Trophoblast cell (in vitro differentiated cells and primary cell): Measurements from ENCODE around the gene CENPQ.
A peak's percentile ranks its signal among the peaks of the same experiment; 100 is the strongest.

Experiments used
- DNase-seq, 2 donors: peaks; one replicate each; pipeline ENCODE4 v3.0.0-alpha.2; 2016
- H2AFZ ChIP-seq: 2 replicates; pipeline ENCODE4 v1.6.1; 2013; ENCODE audit warnings: low read length, moderate library complexity, mild to moderate bottlenecking; ENCODE audit not compliant: insufficient read depth, poor library complexity
- H2AK5ac ChIP-seq: 2 replicates; pipeline ENCODE4 v1.6.1; 2013; ENCODE audit warnings: mild to moderate bottlenecking, low read length
- H2BK120ac ChIP-seq: 2 replicates; pipeline ENCODE4 v1.6.1; 2013; ENCODE audit warnings: low read length, mild to moderate bottlenecking, moderate library complexity; ENCODE audit not compliant: insufficient read depth, poor library complexity
- H2BK12ac ChIP-seq: 2 replicates; pipeline ENCODE4 v1.6.1; 2013; ENCODE audit warnings: mild to moderate bottlenecking, low read length, moderate library complexity
- H2BK5ac ChIP-seq: 2 replicates; pipeline ENCODE4 v1.6.1; 2013; ENCODE audit warnings: low read length, low read depth, moderate library complexity, mild to moderate bottlenecking; ENCODE audit not compliant: poor library complexity
- H3K14ac ChIP-seq: 2 replicates; pipeline ENCODE4 v1.6.1; 2013; ENCODE audit warnings: mild to moderate bottlenecking, low read length
- H3K18ac ChIP-seq: 2 replicates; pipeline ENCODE4 v1.6.1; 2013; ENCODE audit warnings: mild to moderate bottlenecking, low read length
- H3K23ac ChIP-seq: 2 replicates; pipeline ENCODE4 v1.6.1; 2013; ENCODE audit warnings: low read length
- H3K27ac ChIP-seq: 2 replicates; pipeline ENCODE4 v1.5.1; 2013; ENCODE audit warnings: low read depth, mild to moderate bottlenecking, inconsistent platforms, low read length, moderate library complexity
- H3K27me3 ChIP-seq: 2 replicates; pipeline ENCODE4 v1.6.1; 2013; ENCODE audit warnings: inconsistent platforms, mild to moderate bottlenecking, low read length, moderate library complexity; ENCODE audit not compliant: insufficient read depth
- H3K36me3 ChIP-seq, 2 experiments: 1 replicate in 1 of 2; 2 replicates in 1 of 2; pipeline ENCODE4 v1.6.1; 2013; ENCODE audit warnings: low read length in 2 of 2, mild to moderate bottlenecking in 2 of 2, moderate library complexity in 1 of 2; ENCODE audit not compliant: insufficient read depth in 2 of 2, control insufficient read depth in 1 of 2
- H3K4ac ChIP-seq: 2 replicates; pipeline ENCODE4 v1.6.1; 2013; ENCODE audit warnings: low read depth, mild to moderate bottlenecking, low read length, moderate library complexity
- H3K4me1 ChIP-seq, 2 experiments: 1 replicate in 1 of 2; 2 replicates in 1 of 2; pipeline ENCODE4 v1.6.1; 2013; ENCODE audit warnings: low read length in 2 of 2, mild to moderate bottlenecking in 2 of 2, moderate library complexity in 1 of 2; ENCODE audit not compliant: insufficient read depth in 2 of 2, control insufficient read depth in 1 of 2
- H3K4me2 ChIP-seq: 2 replicates; pipeline ENCODE4 v1.6.1; 2013; ENCODE audit warnings: inconsistent platforms, mild to moderate bottlenecking, low read length, moderate library complexity
- H3K4me3 ChIP-seq: 2 replicates; pipeline ENCODE4 v1.5.1; 2013; ENCODE audit warnings: mild to moderate bottlenecking, low read depth, low read length, inconsistent platforms
- H3K79me1 ChIP-seq: one replicate; pipeline ENCODE4 v1.6.1; 2013; ENCODE audit warnings: low read length
- H3K79me2 ChIP-seq: 2 replicates; pipeline ENCODE4 v1.6.1; 2013; ENCODE audit warnings: low read length, mild to moderate bottlenecking; ENCODE audit not compliant: control insufficient read depth, insufficient read depth, poor library complexity
- H3K9ac ChIP-seq: 2 replicates; pipeline ENCODE4 v1.6.1; 2013; ENCODE audit warnings: mild to moderate bottlenecking, low read length
- H3K9me3 ChIP-seq: 2 replicates; pipeline ENCODE4 v1.6.1; 2013; ENCODE audit warnings: low read depth, mild to moderate bottlenecking, control low read depth, inconsistent platforms, low read length; ENCODE audit not compliant: insufficient read depth
- H4K12ac ChIP-seq: 2 replicates; pipeline ENCODE4 v1.6.1; 2013; ENCODE audit warnings: low read depth, mild to moderate bottlenecking, low read length, moderate library complexity
- H4K8ac ChIP-seq: 2 replicates; pipeline ENCODE4 v1.6.1; 2013; ENCODE audit warnings: low read depth, mild to moderate bottlenecking, low read length, moderate library complexity
- H4K91ac ChIP-seq: one replicate; pipeline ENCODE4 v1.6.1; 2013; ENCODE audit warnings: low read depth, mild to moderate bottlenecking, low read length, moderate library complexity
- WGBS: extraction: QIAGEN DNeasy Blood & Tissue Kit; methylation state at CpG from one replicate; pipeline ENCODE4 v1.1.7; 2013; ENCODE audit warnings: missing lambda C conversion rate; ENCODE audit not compliant: insufficient read length, insufficient coverage; ENCODE audit errors: extremely low coverage; 5-methylcytosine and 5-hydroxymethylcytosine counted together

The CENPQ gene

GRCh38 chr6:49539102-49539501, 75.9 kb downstream of the CENPQ start:
- H3K4me1 ChIP-seq: no peaks in the 10 kb centered on the region
- no peak overlapping the region for H4K8ac ChIP-seq
- H3K23ac ChIP-seq: no peak overlapping the region
- H3K79me1 ChIP-seq: no peaks in the 10 kb centered on the region
- H4K12ac ChIP-seq: no peak overlapping the region
- no peak overlapping the region for H3K4me2 ChIP-seq
- no peak overlapping the region for H4K91ac ChIP-seq
- H3K36me3 ChIP-seq: no peaks in the 10 kb centered on the region
- H2BK5ac ChIP-seq: no peak overlapping the region
- H2BK120ac ChIP-seq: no peak overlapping the region
- H2BK12ac ChIP-seq: no peak overlapping the region
- no peak overlapping the region for H2AK5ac ChIP-seq
- DNase-seq: no peak
- H3K9me3 ChIP-seq: no peaks in the 10 kb centered on the region
- no peak overlapping the region for H3K27ac ChIP-seq
- no peak overlapping the region for H3K18ac ChIP-seq
- no peak overlapping the region for H3K9ac ChIP-seq
- no peak overlapping the region for H2AFZ ChIP-seq
- H3K4me3 ChIP-seq: no peak overlapping the region
- H3K4ac ChIP-seq: no peak overlapping the region
- H3K14ac ChIP-seq: no peak overlapping the region
- no peaks in the 10 kb centered on the region for H3K79me2 ChIP-seq
- H3K27me3 ChIP-seq: no peaks in the 10 kb centered on the region
- no CpG with 5 or more reads among the region's 3 CpGs for WGBS

- Histone ChIP-seq H3K4me1 (no peaks in the 10 kb centered on the region), H4K12ac (no peak overlapping the region), H3K23ac (no peak overlapping the region), H2BK12ac (no peak overlapping the region), H2BK5ac (no peak overlapping the region), H2AFZ (no peak overlapping the region), H3K4me3 (no peak overlapping the region), H3K9ac (no peak overlapping the region), H3K18ac (no peak overlapping the region), H3K9me3 (no peaks in the 10 kb centered on the region), H3K14ac (no peak overlapping the region), H4K91ac (no peak overlapping the region), H2BK120ac (no peak overlapping the region), H2AK5ac (no peak overlapping the region), H3K36me3 (no peaks in the 10 kb centered on the region), H3K4me2 (no peak overlapping the region), H3K79me1 (no peaks in the 10 kb centered on the region), H3K4ac (no peak overlapping the region), H3K79me2 (no peaks in the 10 kb centered on the region), H3K27me3 (no peaks in the 10 kb centered on the region), H4K8ac (no peak overlapping the region), H3K27ac (no peak overlapping the region)
- peak in 1 of 2 donors; percentile 23 for DNase-seq
These were observed 77.4 kb downstream of the CENPQ start for GRCh38 chr6:49540614-49541013.

GRCh38 chr6:49541210-49541724, 78.1 kb downstream of the CENPQ start:
- Histone ChIP-seq H3K9me3 (no peaks in the 10 kb centered on the region), H4K8ac (no peak overlapping the region), H2AFZ (no peak overlapping the region), H2BK12ac (no peak overlapping the region), H2BK120ac (no peak overlapping the region), H3K14ac (no peak overlapping the region), H3K27me3 (no peaks in the 10 kb centered on the region), H4K91ac (no peak overlapping the region), H3K27ac (no peak overlapping the region), H3K4me2 (no peak overlapping the region), H2BK5ac (no peak overlapping the region), H4K12ac (no peak overlapping the region), H3K23ac (no peak overlapping the region), H3K9ac (no peak overlapping the region), H3K79me1 (no peaks in the 10 kb centered on the region), H3K4ac (no peak overlapping the region), H3K36me3 (no peaks in the 10 kb centered on the region), H3K4me3 (no peak overlapping the region), H3K79me2 (no peaks in the 10 kb centered on the region), H2AK5ac (no peak overlapping the region), H3K18ac (no peak overlapping the region), H3K4me1 (no peaks in the 10 kb centered on the region)
- DNase-seq: peak; percentile 41 to 89
- WGBS: no CpG with 5 or more reads among the region's 1 CpG

GRCh38 chr6:49541936-49542335, 78.8 kb downstream of the CENPQ start:
- Histone ChIP-seq H4K91ac (no peak overlapping the region), H3K9ac (no peak overlapping the region), H3K4ac (no peak overlapping the region), H2BK120ac (no peak overlapping the region), H2BK12ac (no peak overlapping the region), H3K14ac (no peak overlapping the region), H3K18ac (no peak overlapping the region), H3K23ac (no peak overlapping the region), H3K4me1 (no peaks in the 10 kb centered on the region), H3K27me3 (no peaks in the 10 kb centered on the region), H3K79me1 (no peaks in the 10 kb centered on the region), H3K9me3 (no peaks in the 10 kb centered on the region), H3K79me2 (no peaks in the 10 kb centered on the region), H3K36me3 (no peaks in the 10 kb centered on the region), H2AK5ac (no peak overlapping the region), H4K12ac (no peak overlapping the region), H2AFZ (no peak overlapping the region), H3K27ac (no peak overlapping the region), H2BK5ac (no peak overlapping the region), H3K4me3 (no peak overlapping the region), H3K4me2 (no peak overlapping the region), H4K8ac (no peak overlapping the region)
- no peak for DNase-seq
- WGBS: no CpG with 5 or more reads among the region's 3 CpGs
